ENCODE data around the gene CTSH.
"Not testable (repeated sequence)": the region's sequence is repeated elsewhere in the genome, so short reads cannot be mapped to it uniquely, and the experiment has no call there.

Gene CTSH

DNA sequence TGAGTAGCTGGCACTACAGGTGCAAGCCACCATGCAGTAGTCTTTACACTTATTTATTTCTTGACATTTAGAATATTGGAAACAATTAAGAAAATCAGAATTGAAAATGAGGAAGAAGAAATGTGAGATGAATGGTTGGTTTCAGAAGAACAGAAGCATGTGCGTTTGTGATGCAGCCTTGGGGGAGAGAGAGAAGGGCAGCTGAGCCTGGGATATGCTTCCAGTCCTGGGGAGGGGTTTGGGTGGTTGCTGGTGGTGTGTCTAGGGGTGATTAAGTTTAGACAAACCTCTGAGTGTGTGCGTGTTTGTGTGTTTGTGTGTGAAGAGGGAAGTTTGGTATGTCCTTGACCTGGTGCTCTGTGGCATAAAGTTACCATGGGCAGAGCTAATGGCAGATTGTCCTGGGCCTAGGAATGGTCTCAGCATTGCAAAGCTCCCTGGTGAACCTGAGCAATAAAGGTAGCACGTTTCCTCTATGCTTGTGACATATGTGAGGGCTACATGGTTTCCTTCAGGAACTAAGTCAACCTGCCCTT lies 35.6 kb downstream of the CTSH start:
- Histone ChIP-seq H2BK120ac (ENCODE audit: low read depth, low read length) (no peak overlapping the region), H3K9ac (ENCODE audit: low read length) (no peak overlapping the region), H3K4me1 (ENCODE audit: control insufficient read depth, low read depth, low read length) (no peaks in the 10 kb centered on the region), H2AK5ac (ENCODE audit: low read length) (no peak overlapping the region), H3K23ac (ENCODE audit: low read length) (no peak overlapping the region), H3K4ac (ENCODE audit: low read depth, low read length) (no peak overlapping the region), H3K56ac (ENCODE audit: low read length) (no peak overlapping the region), H4K8ac (ENCODE audit: low read depth, low read length) (no peak overlapping the region), H3K79me2 (ENCODE audit: control insufficient read depth, insufficient read depth, low read length) (peaks cover 2% of the 10 kb centered on the region), H3K27ac (ENCODE audit: low read depth, low read length) (no peak overlapping the region), H2BK15ac (replicated peaks; ENCODE audit: low read depth) (no peak overlapping the region), H3K4me3 (ENCODE audit: low read length) (no peak overlapping the region), H3K36me3 (ENCODE audit: control insufficient read depth, insufficient read depth, low read length) (no peaks in the 10 kb centered on the region), H3K27me3 (ENCODE audit: insufficient read depth, low read length, poor library complexity) (no peaks in the 10 kb centered on the region), H4K5ac (ENCODE audit: low read length) (no peak overlapping the region), H2BK5ac (ENCODE audit: low read length) (no peak overlapping the region), H3K18ac (ENCODE audit: low read length) (no peak overlapping the region), H3K4me2 (ENCODE audit: low read length) (no peak overlapping the region), H3K79me1 (ENCODE audit: low read length) (peaks cover 6% of the 10 kb centered on the region)
- no peak for DNase-seq
- no CpG with 5 or more reads among the region's 3 CpGs for WGBS (ENCODE audit: extremely low coverage, insufficient coverage, low lambda C conversion rate)

- H3K4me2 ChIP-seq (ENCODE audit: low read length), result no peak overlapping the region
- H3K36me3 ChIP-seq (ENCODE audit: control insufficient read depth, insufficient read depth, low read length), result peaks cover 2% of the 10 kb centered on the region
- DNase-seq, result peak; percentile 73
- H2BK120ac ChIP-seq (ENCODE audit: low read depth, low read length), result no peak overlapping the region
- H3K4me3 ChIP-seq (ENCODE audit: low read length), result no peak overlapping the region
- no peak overlapping the region for H4K5ac ChIP-seq (ENCODE audit: low read length)
- H3K79me2 ChIP-seq (ENCODE audit: control insufficient read depth, insufficient read depth, low read length), result peaks cover 2% of the 10 kb centered on the region
- no peak overlapping the region for H3K56ac ChIP-seq (ENCODE audit: low read length)
- no peak overlapping the region for H2BK5ac ChIP-seq (ENCODE audit: low read length)
- H2AK5ac ChIP-seq (ENCODE audit: low read length), result no peak overlapping the region
- no peaks in the 10 kb centered on the region for H3K4me1 ChIP-seq (ENCODE audit: control insufficient read depth, low read depth, low read length)
- H3K27ac ChIP-seq (ENCODE audit: low read depth, low read length), result no peak overlapping the region
- no peak overlapping the region for H3K23ac ChIP-seq (ENCODE audit: low read length)
- no peak overlapping the region for H3K9ac ChIP-seq (ENCODE audit: low read length)
- no CpG with 5 or more reads among the region's 3 CpGs for WGBS (ENCODE audit: extremely low coverage, insufficient coverage, low lambda C conversion rate)
- no peaks in the 10 kb centered on the region for H3K27me3 ChIP-seq (ENCODE audit: insufficient read depth, low read length, poor library complexity)
- no peak overlapping the region for H4K8ac ChIP-seq (ENCODE audit: low read depth, low read length)
- H3K18ac ChIP-seq (ENCODE audit: low read length), result no peak overlapping the region
- H3K4ac ChIP-seq (ENCODE audit: low read depth, low read length), result no peak overlapping the region
- H2BK15ac ChIP-seq (replicated peaks; ENCODE audit: low read depth), result no peak overlapping the region
- peaks cover 6% of the 10 kb centered on the region for H3K79me1 ChIP-seq (ENCODE audit: low read length)
Measured at GRCh38 chr15:78907577-78907976, 37.3 kb downstream of the CTSH start.

DNA sequence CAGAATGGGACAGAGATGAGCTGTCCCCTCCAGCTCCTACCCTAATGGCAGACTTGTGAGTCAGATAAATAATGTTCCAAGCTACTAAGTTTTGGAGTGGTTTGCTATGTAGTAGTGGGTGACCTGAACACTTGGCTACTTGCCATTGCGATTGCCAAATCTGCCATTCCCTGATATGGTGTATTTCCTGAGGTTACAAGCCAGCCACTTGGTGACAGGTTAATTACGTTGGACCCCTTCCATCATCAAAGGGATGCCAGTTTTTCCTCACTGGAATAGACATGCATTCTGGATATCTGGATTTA lies 38.6 kb downstream of the CTSH start:
- H3K4me3 ChIP-seq (ENCODE audit: low read length), result no peak overlapping the region
- H2BK5ac ChIP-seq (ENCODE audit: low read length), result no peak overlapping the region
- no peak for DNase-seq
- H3K4me1 ChIP-seq (ENCODE audit: control insufficient read depth, low read depth, low read length), result no peaks in the 10 kb centered on the region
- no peak overlapping the region for H3K4ac ChIP-seq (ENCODE audit: low read depth, low read length)
- H2BK120ac ChIP-seq (ENCODE audit: low read depth, low read length), result no peak overlapping the region
- no peak overlapping the region for H3K56ac ChIP-seq (ENCODE audit: low read length)
- H3K79me2 ChIP-seq (ENCODE audit: control insufficient read depth, insufficient read depth, low read length), result no peaks in the 10 kb centered on the region
- no peak overlapping the region for H3K9ac ChIP-seq (ENCODE audit: low read length)
- H2BK15ac ChIP-seq (replicated peaks; ENCODE audit: low read depth), result no peak overlapping the region
- H3K27ac ChIP-seq (ENCODE audit: low read depth, low read length), result no peak overlapping the region
- H4K8ac ChIP-seq (ENCODE audit: low read depth, low read length), result no peak overlapping the region
- no peak overlapping the region for H3K18ac ChIP-seq (ENCODE audit: low read length)
- H2AK5ac ChIP-seq (ENCODE audit: low read length), result no peak overlapping the region
- no peak overlapping the region for H3K4me2 ChIP-seq (ENCODE audit: low read length)
- H3K23ac ChIP-seq (ENCODE audit: low read length), result no peak overlapping the region
- H3K27me3 ChIP-seq (ENCODE audit: insufficient read depth, low read length, poor library complexity), result no peaks in the 10 kb centered on the region
- no CpG with 5 or more reads among the region's 2 CpGs for WGBS (ENCODE audit: extremely low coverage, insufficient coverage, low lambda C conversion rate)
- peaks cover 6% of the 10 kb centered on the region for H3K79me1 ChIP-seq (ENCODE audit: low read length)
- H3K36me3 ChIP-seq (ENCODE audit: control insufficient read depth, insufficient read depth, low read length), result peaks cover 4% of the 10 kb centered on the region
- H4K5ac ChIP-seq (ENCODE audit: low read length), result no peak overlapping the region

DNA sequence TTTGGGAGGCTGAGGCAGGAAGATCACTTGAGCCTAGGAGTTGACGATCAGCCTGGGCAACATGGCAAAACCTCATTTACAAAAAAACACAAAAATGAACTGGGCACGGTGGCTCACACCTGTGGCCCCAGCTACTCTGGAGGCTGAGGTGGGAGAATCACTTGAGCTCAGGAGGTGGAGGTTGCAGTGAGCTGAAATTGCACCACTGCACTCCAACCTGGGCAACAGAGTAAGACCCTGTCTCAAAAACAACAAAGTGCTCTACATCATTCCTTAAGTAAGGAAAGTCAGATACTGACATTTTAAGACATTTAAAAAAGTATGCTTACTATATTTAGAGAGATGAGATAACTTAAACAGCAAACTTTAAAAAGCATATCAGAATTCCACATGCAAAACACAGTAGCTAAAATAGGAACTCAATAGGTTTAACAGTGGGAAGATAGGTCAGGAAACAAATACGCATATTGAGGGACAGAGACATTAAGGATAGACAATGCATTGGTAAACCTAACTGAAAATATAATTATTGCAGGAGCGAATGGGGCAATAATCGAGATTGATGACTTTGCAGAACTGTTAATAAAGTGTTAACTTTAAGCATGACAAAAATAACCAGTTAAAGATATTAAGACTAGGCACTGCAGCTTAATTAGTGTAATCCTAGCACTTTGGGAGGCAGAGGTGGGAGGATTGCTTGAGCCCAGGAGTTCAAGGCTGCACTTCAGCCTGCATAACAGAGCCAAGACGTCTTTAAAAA lies 40.1 kb downstream of the CTSH start:
- Histone ChIP-seq H4K8ac (ENCODE audit: low read depth, low read length) (no peak overlapping the region), H3K9ac (ENCODE audit: low read length) (no peak overlapping the region), H3K79me2 (ENCODE audit: control insufficient read depth, insufficient read depth, low read length) (no peaks in the 10 kb centered on the region), H2BK5ac (ENCODE audit: low read length) (no peak overlapping the region), H2AK5ac (ENCODE audit: low read length) (no peak overlapping the region), H2BK120ac (ENCODE audit: low read depth, low read length) (no peak overlapping the region), H3K36me3 (ENCODE audit: control insufficient read depth, insufficient read depth, low read length) (peaks cover 4% of the 10 kb centered on the region), H2BK15ac (replicated peaks; ENCODE audit: low read depth) (no peak overlapping the region), H3K79me1 (ENCODE audit: low read length) (no peaks in the 10 kb centered on the region), H3K4me3 (ENCODE audit: low read length) (no peak overlapping the region), H4K5ac (ENCODE audit: low read length) (no peak overlapping the region), H3K18ac (ENCODE audit: low read length) (no peak overlapping the region), H3K4ac (ENCODE audit: low read depth, low read length) (no peak overlapping the region), H3K56ac (ENCODE audit: low read length) (no peak overlapping the region), H3K4me1 (ENCODE audit: control insufficient read depth, low read depth, low read length) (no peaks in the 10 kb centered on the region), H3K23ac (ENCODE audit: low read length) (no peak overlapping the region), H3K27ac (ENCODE audit: low read depth, low read length) (no peak overlapping the region), H3K27me3 (ENCODE audit: insufficient read depth, low read length, poor library complexity) (no peaks in the 10 kb centered on the region), H3K4me2 (ENCODE audit: low read length) (no peak overlapping the region)
- no peak for DNase-seq
- no CpG with 5 or more reads among the region's 6 CpGs for WGBS (ENCODE audit: extremely low coverage, insufficient coverage, low lambda C conversion rate)

DNA sequence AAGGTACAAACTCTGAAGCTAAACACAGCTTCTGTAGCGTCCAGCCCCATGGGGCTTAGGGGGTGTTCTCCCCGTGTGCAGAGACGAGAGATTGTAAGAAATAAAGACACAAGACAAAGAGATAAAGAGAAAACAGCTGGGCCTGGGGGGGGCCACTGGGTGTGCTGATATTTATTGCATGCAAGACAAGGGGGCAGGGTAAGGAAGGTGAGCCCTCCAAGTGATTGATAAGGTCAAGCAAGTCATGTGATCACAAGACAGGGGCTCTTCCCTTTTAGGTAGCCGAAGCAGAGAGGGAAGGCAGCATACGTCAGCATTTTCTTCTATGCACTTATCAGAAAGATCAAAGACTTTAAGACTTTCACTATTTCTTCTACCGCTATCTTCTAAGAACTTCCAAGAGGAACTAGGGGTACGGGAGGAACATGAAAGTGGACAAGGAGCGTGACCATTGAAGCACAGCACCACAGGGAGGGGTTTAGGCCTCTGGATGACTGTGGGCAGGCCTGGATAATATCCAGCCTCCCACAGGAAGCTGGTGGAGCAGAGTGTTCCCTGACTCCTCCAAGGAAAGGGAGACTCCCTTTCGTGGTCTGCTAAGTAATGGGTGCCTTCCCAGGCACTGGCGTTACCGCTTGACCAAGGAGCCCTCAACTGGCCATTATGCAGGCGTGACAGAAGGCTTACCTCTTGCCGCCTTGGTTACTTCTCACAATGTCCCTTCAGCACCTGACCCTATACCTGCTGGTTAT lies 42.4 kb downstream of the CTSH start:
- not testable (repeated sequence) for H2AK5ac ChIP-seq (ENCODE audit: low read length); H3K18ac ChIP-seq (ENCODE audit: low read length); H3K79me1 ChIP-seq (ENCODE audit: low read length); H2BK120ac ChIP-seq (ENCODE audit: low read depth, low read length); H3K4me1 ChIP-seq (ENCODE audit: control insufficient read depth, low read depth, low read length); H3K4ac ChIP-seq (ENCODE audit: low read depth, low read length); H3K27me3 ChIP-seq (ENCODE audit: insufficient read depth, low read length, poor library complexity); DNase-seq; H3K4me3 ChIP-seq (ENCODE audit: low read length); H3K4me2 ChIP-seq (ENCODE audit: low read length); H3K23ac ChIP-seq (ENCODE audit: low read length); H3K56ac ChIP-seq (ENCODE audit: low read length); H4K5ac ChIP-seq (ENCODE audit: low read length); H3K9ac ChIP-seq (ENCODE audit: low read length); H3K27ac ChIP-seq (ENCODE audit: low read depth, low read length); H3K79me2 ChIP-seq (ENCODE audit: control insufficient read depth, insufficient read depth, low read length); H3K36me3 ChIP-seq (ENCODE audit: control insufficient read depth, insufficient read depth, low read length); H2BK5ac ChIP-seq (ENCODE audit: low read length); H2BK15ac ChIP-seq (replicated peaks; ENCODE audit: low read depth); H4K8ac ChIP-seq (ENCODE audit: low read depth, low read length)
- no CpG with 5 or more reads among the region's 13 CpGs for WGBS (ENCODE audit: extremely low coverage, insufficient coverage, low lambda C conversion rate)
